ENCODE data around the gene SPSB3.

The SPSB3 gene

GRCh38 chr16:1773703-1774447 lies 8.5 kb downstream of the SPSB3 start:
- no peak for DNase-seq (ENCODE audit: extremely low read depth, low read depth)
- TF ChIP-seq CTCF (IDR thresholded peaks at IDR 0.05; ENCODE audit: low read depth, low read length) = no peak

GRCh38 chr16:1772908-1773702 lies 9.3 kb downstream of the SPSB3 start, which contains the start of gene MRPS34:
Gene MRPS34 (minus strand): TSS chr16:1773134. CDS start chr16:1773119, 15 bp downstream.
- peak; percentile 42 for DNase-seq (ENCODE audit: extremely low read depth, low read depth)
- TF ChIP-seq CTCF (IDR thresholded peaks at IDR 0.05; ENCODE audit: low read depth, low read length) = peak; percentile 52

GRCh38 chr16:1772362-1772907 lies 9.9 kb downstream of the SPSB3 start, which contains the start of gene EME2:
Gene EME2 (plus strand): TSS chr16:1772810. CDS start chr16:1773228, 418 bp downstream.
- no peak for DNase-seq (ENCODE audit: extremely low read depth, low read depth)
- no peak for TF ChIP-seq CTCF (IDR thresholded peaks at IDR 0.05; ENCODE audit: low read depth, low read length)

GRCh38 chr16:1771864-1772361 lies 10.5 kb downstream of the SPSB3 start:
- no peak for TF ChIP-seq CTCF (IDR thresholded peaks at IDR 0.05; ENCODE audit: low read depth, low read length)
- DNase-seq (ENCODE audit: extremely low read depth, low read depth) = no peak

GRCh38 chr16:1771188-1771863 lies 11.0 kb downstream of the SPSB3 start, which contains the start of gene NME3:
Gene NME3 (minus strand): TSS chr16:1771543. CDS start chr16:1771534, 9 bp downstream.
- TF ChIP-seq CTCF (IDR thresholded peaks at IDR 0.05; ENCODE audit: low read depth, low read length) = no peak
- no peak for DNase-seq (ENCODE audit: extremely low read depth, low read depth)

- no peak for DNase-seq (ENCODE audit: extremely low read depth, low read depth)
- no peak for TF ChIP-seq CTCF (IDR thresholded peaks at IDR 0.05; ENCODE audit: low read depth, low read length)
Measured at GRCh38 chr16:1770328-1771187, 11.8 kb downstream of the SPSB3 start.

Measured in AG09319 (cell line).